Nephron progenitor cell (in vitro differentiated cells): Measurements from ENCODE around the gene TPSD1.
A peak's percentile ranks its signal among the peaks of the same experiment; 100 is the strongest.

Experiments
- DNase-seq: peaks from one replicate; pipeline ENCODE4 v3.0.0; 2021
- H3K27ac Mint-ChIP-seq: 2 replicates; pipeline ENCODE4 v1.8.0; 2021; ENCODE audit warnings: mild to moderate bottlenecking, moderate library complexity, mixed read lengths
- H3K27me3 Mint-ChIP-seq: 2 replicates; pipeline ENCODE4 v1.8.0; 2021; ENCODE audit warnings: mild to moderate bottlenecking, low read depth, mixed read lengths; ENCODE audit not compliant: poor library complexity
- H3K36me3 Mint-ChIP-seq: 2 replicates; pipeline ENCODE4 v1.8.0; 2021; ENCODE audit warnings: low read depth, mixed read lengths
- H3K4me1 Mint-ChIP-seq: 2 replicates; pipeline ENCODE4 v1.8.0; 2021; ENCODE audit warnings: mixed read lengths
- H3K4me3 Mint-ChIP-seq: 2 replicates; pipeline ENCODE4 v1.8.0; 2021; ENCODE audit warnings: mild to moderate bottlenecking, moderate library complexity, mixed read lengths
- H3K9me3 Mint-ChIP-seq: 2 replicates; pipeline ENCODE4 v1.8.0; 2021; ENCODE audit warnings: mild to moderate bottlenecking, moderate library complexity, mixed read lengths
- CTCF ChIP-seq: fragments of 200-600 bp; sonication (generic); IDR thresholded peaks from 2 replicates; pipeline ENCODE4 v1.5.0; 2021; ENCODE audit warnings: antibody characterized with exemption

Gene TPSD1

GRCh38 chr16:1299868-1300203 lies 44.0 kb downstream of the TPSD1 start:
- peaks cover 28% of the 10 kb centered on the region for H3K27me3 Mint-ChIP-seq
- TF ChIP-seq CTCF = no peak
- H3K36me3 Mint-ChIP-seq = no peaks in the 10 kb centered on the region
- peaks cover 62% of the 10 kb centered on the region for H3K4me1 Mint-ChIP-seq
- no peak overlapping the region for H3K27ac Mint-ChIP-seq
- DNase-seq = no peak
- peaks cover 3% of the 10 kb centered on the region for H3K9me3 Mint-ChIP-seq
- peak overlapping the region; percentile 64 for H3K4me3 Mint-ChIP-seq

GRCh38 chr16:1300664-1301476 lies 45.0 kb downstream of the TPSD1 start:
- Mint-ChIP-seq H3K9me3 (peaks cover 3% of the 10 kb centered on the region), H3K36me3 (no peaks in the 10 kb centered on the region), H3K4me1 (peaks cover 53% of the 10 kb centered on the region), H3K27me3 (peaks cover 22% of the 10 kb centered on the region), H3K27ac (no peak overlapping the region), H3K4me3 (no peak overlapping the region)
- peak; percentile 85 for DNase-seq
- TF ChIP-seq CTCF = peak; percentile 79

- Mint-ChIP-seq H3K27ac (no peak overlapping the region), H3K9me3 (peaks cover 3% of the 10 kb centered on the region), H3K36me3 (no peaks in the 10 kb centered on the region), H3K4me3 (no peak overlapping the region), H3K27me3 (peaks cover 25% of the 10 kb centered on the region), H3K4me1 (peaks cover 57% of the 10 kb centered on the region)
- DNase-seq = no peak
- TF ChIP-seq CTCF = no peak
Measured at GRCh38 chr16:1301562-1301961, 45.7 kb downstream of the TPSD1 start.

GRCh38 chr16:1305823-1306222 lies 50.0 kb downstream of the TPSD1 start:
- Mint-ChIP-seq H3K36me3 (no peaks in the 10 kb centered on the region), H3K27me3 (peaks cover 7% of the 10 kb centered on the region)

GRCh38 chr16:1306334-1306733 lies 50.5 kb downstream of the TPSD1 start:
- no peak for DNase-seq
- Mint-ChIP-seq H3K4me1 (peaks cover 41% of the 10 kb centered on the region), H3K9me3 (no peaks in the 10 kb centered on the region), H3K27ac (no peak overlapping the region), H3K4me3 (peak overlapping the region; percentile 38), H3K36me3 (no peaks in the 10 kb centered on the region), H3K27me3 (peaks cover 7% of the 10 kb centered on the region)
- TF ChIP-seq CTCF = no peak

More at GRCh38 chr16:1305823-1306222, 50.0 kb downstream of the TPSD1 start:
- Mint-ChIP-seq H3K4me3 (no peak overlapping the region), H3K9me3 (no peaks in the 10 kb centered on the region), H3K4me1 (peaks cover 36% of the 10 kb centered on the region), H3K27ac (no peak overlapping the region)
- no peak for TF ChIP-seq CTCF
- no peak for DNase-seq
